Testis (tissue), 2 donors: ENCODE data around the gene CEACAM18.

Experiments
- POLR2A ChIP-seq: fragments of 450-650 bp; IDR thresholded peaks from one replicate; pipeline ENCODE4 v1.6.1; 2017; ENCODE audit warnings: antibody characterized with exemption, mild to moderate bottlenecking, moderate library complexity
- TF ChIP-seq, protein P1 (sequence below), 3 experiments: fragments of 450-650 bp in 2 of 3; fragments of 200-600 bp in 1 of 3; sonication (generic) in 1 of 3; IDR thresholded peaks; one replicate each; pipeline ENCODE4 v1.5.1; 2016 to 2019; ENCODE audit warnings: antibody characterized with exemption in 3 of 3, mild to moderate bottlenecking in 2 of 3, moderate library complexity in 1 of 3

DNA sequence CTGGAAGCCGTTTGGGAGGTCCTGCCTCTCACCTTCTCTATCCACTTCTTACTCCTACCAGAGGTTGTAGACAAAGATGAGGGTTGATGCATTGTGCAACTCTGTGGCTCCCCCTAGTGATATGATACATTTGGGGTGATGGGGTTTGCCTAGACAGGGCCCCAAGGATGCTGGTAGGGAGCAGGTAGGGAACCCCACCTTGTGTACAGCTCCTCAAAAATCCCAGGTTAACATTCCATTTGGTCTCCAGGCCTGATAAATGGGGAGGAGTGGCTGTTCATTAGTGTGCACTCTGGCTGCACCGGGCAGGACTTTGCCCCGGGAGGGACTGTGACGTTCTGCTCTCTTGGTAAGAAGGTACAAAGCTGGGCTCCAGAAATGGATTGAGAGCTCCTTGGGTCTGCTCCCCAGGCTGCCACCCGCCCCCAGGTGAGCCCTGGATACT lies 39.3 kb upstream of the CEACAM18 start:
- TF ChIP-seq POLR2A = no peak
- TF ChIP-seq, protein P1, sequence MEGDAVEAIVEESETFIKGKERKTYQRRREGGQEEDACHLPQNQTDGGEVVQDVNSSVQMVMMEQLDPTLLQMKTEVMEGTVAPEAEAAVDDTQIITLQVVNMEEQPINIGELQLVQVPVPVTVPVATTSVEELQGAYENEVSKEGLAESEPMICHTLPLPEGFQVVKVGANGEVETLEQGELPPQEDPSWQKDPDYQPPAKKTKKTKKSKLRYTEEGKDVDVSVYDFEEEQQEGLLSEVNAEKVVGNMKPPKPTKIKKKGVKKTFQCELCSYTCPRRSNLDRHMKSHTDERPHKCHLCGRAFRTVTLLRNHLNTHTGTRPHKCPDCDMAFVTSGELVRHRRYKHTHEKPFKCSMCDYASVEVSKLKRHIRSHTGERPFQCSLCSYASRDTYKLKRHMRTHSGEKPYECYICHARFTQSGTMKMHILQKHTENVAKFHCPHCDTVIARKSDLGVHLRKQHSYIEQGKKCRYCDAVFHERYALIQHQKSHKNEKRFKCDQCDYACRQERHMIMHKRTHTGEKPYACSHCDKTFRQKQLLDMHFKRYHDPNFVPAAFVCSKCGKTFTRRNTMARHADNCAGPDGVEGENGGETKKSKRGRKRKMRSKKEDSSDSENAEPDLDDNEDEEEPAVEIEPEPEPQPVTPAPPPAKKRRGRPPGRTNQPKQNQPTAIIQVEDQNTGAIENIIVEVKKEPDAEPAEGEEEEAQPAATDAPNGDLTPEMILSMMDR (IDR thresholded peaks at IDR 0.05) = no peak
